Frontal cortex (tissue), 4 donors: ENCODE data around the gene HTR2B. TPM values are rescaled to one million over a fixed set of nuclear protein-coding genes. Genes with fewer than 3 reads are reported as not detected.
A peak's percentile ranks its signal among the peaks of the same experiment; 100 is the strongest.
"Not testable (repeated sequence)": the region's sequence is repeated elsewhere in the genome, so short reads cannot be mapped to it uniquely, and the experiment has no call there.

Source experiments
- DNase-seq, 2 donors: peaks; one replicate each; pipeline ENCODE4 v3.0.0; 2012; ENCODE audit warnings: low spot score in 2 of 2
- FAIRE-seq: peaks from 2 replicates; lab custom pipeline; 2012; peaks lifted over from hg19 to GRCh38; lab: Jason Lieb, UNC
- total RNA-seq: library from RNA; depleted of rRNA; stranded (reverse); fragments of >200 nt; gene quantifications from one replicate; pipeline ENCODE4 v1.2.3, GENCODE V29; 2014
- donor health status: control.
- donor health status: control.
- donor health status: control.

The HTR2B gene
- 0.41 TPM for total RNA-seq

GRCh38 chr2:231124838-231125568, at the start of gene HTR2B:
TSS of gene HTR2B (minus strand) at chr2:231125042. CDS start at chr2:231123764, 1,278 bp downstream.
- FAIRE-seq (no peak), DNase-seq (peak in 1 of 2 donors; percentile 5)

- DNase-seq (no peak), FAIRE-seq (no peak)
These were observed 49.4 kb upstream of the HTR2B start for GRCh38 chr2:231174211-231174651.

DNA sequence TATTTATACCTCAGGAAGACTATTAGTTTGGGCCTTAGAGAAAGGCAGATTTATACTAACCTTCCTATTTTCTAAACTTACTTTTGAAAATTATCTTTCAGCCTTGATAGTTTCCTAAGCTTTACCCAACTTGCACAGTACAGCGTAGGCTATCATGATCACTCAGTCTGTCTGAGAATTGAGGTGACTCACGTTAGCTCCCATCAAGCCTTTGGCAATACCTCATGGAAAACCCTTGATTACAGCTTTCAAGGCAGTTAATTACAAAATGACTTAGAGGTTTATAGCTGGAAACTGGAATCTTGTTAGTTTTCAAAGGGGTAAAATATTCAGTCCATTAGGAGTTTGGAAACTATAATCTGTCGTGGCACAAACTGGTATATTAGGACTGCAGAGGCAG, 47.2 kb upstream of the HTR2B start:
- FAIRE-seq (no peak), DNase-seq (no peak)

DNA sequence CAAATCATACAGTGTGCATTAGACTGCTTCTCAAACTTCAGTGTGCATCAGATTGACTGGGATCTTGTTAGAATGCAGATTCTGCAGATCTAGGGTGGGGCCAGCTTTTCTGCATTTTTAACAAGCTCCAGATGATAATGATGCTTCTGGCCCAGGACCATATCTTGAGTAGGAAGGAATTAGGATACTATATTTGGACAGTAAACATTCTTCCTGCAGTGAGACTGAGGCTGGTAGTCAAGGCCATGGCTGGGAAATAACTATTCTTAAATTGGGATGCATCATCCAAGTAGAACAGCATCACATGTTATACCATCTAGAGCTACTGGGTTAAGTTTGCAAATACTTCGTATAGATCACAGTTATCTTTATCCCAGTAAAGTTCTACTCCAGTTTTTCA, 45.2 kb upstream of the HTR2B start:
- DNase-seq (no peak), FAIRE-seq (no peak)

GRCh38 chr2:231169488-231169887, 44.6 kb upstream of the HTR2B start:
- no peak for DNase-seq

GRCh38 chr2:231168460-231169139, 43.8 kb upstream of the HTR2B start:
- DNase-seq = no peak
- no peak for FAIRE-seq

More at GRCh38 chr2:231169488-231169887, 44.6 kb upstream of the HTR2B start:
- no peak for FAIRE-seq

DNA sequence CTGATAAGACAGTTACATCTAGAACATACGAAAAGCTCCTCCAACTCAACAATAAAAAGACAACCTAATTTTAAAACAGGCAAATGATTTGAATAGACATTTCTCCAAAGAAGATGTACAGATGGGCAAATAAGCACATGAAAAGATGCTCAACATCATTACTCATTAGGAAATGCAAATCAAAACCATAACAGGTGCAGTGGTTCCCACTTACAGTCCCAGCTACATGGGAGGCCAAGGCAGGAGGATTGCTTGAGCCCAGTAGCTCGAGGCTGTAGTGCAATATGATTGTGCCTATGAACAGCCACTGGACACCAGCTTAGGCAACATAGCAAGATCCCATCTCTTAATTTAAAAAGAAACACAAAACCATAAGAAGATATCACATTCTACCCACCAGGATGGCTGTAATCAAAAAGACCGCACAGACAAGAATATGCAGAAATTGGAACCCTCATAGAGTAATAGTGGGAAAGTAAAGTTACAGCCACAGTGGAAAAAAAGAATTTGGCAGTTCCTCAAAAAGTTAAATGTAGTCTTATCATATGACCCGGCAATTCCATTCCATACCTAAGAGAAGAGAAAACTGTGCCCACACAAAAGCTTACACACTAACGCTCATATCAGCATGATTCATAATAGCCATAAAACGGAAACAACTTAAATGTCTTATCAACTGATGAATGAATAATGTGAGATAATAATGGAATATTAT, 43.1 kb upstream of the HTR2B start:
- no peak for DNase-seq

GRCh38 chr2:231163414-231164095, 38.7 kb upstream of the HTR2B start:
- DNase-seq (no peak), FAIRE-seq (no peak)

More for the DNA sequence above, 43.1 kb upstream of the HTR2B start:
- FAIRE-seq = no peak

DNA sequence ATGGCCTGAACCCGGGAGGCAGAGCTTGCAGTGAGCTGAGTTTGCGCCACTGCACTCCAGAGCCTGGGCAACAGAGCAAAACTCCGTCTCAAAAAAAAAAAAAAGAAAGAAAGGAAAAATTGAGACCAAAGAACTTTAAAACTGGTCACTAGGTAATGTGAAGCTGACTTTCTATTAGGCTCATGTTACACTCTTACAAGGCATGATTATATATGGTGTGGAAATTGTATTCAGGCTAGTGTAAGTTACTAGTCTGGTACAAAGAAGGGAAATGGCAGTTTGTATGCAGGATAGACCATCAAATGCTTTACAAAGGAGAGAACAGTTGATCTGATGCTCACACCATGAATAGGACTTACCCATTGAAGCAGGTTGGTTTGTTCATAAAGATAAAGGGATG, 38.2 kb upstream of the HTR2B start:
- FAIRE-seq = no peak
- no peak for DNase-seq

DNA sequence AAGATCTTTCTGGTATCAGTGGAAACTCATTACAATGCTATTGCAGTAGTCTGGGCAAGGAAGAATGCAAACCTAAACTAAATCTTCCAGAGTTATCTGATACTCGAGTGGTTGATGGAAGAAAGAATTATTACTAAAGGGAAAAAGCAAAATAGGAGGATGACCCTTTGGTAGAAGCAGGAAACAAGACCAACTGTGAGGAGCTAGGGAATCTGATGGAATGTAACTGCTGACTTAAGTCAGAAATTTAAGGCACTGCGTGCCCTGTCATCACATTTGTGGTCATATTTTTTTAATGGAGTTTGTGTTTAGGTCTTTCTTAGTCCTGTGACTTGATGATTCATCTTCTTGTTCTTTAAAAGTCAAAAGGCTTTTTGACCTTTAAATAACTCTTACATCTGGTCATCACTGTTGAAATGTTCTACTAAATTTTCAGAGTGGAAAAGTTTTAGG, 37.1 kb upstream of the HTR2B start:
- no peak for FAIRE-seq
- DNase-seq = no peak

DNA sequence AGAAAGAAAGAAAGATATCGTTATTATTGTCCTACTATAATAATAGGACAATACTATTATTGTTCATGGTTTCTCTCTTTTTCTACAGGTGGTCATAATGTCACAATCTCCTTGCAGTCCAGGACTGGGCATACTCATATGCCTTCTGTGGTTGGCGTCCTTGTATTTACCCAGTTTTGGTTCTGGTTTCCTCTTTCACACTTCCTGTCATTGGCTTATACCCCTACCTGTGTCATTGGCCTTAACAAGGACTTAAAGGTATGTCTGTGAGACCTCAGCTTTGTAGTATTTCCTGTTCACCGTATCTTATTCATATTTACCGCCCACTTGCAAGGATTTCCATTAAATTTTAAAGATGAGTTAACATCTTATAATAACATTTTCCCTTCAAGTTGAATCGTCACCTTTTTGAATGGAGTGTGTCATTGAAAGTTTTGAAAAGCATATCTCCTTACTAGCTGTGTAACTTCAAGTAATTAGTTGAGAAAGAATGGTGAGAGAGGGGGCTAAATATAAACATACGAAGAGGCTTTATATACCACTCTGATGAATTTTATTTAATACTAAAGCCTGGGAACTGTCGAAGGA, 36.5 kb upstream of the HTR2B start:
- DNase-seq = no peak
- no peak for FAIRE-seq

- DNase-seq (no peak), FAIRE-seq (no peak)
These were observed 35.9 kb upstream of the HTR2B start for GRCh38 chr2:231160701-231161100.

DNA sequence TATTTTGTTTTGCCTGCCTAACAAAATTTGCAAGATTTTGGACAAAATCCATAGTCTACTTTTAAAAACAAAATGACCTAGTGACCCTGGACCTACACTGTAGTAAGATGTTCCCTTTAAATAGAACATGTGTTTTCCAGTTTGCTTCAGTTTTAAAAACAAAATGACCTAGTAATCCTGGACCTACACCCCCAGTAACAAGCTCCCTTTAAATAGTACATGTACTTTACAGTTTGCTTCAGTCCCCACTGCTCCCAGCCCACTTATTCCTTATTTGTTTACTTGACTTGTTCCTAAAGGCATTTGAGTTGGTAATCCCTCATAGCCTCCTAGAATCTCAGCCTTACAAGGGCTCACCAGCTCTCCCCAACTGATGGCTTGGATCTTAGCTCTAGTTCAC, 34.5 kb upstream of the HTR2B start:
- FAIRE-seq (no peak), DNase-seq (no peak)

- no peak for FAIRE-seq
- DNase-seq = no peak
These were observed 28.1 kb upstream of the HTR2B start for GRCh38 chr2:231152800-231153557.

DNA sequence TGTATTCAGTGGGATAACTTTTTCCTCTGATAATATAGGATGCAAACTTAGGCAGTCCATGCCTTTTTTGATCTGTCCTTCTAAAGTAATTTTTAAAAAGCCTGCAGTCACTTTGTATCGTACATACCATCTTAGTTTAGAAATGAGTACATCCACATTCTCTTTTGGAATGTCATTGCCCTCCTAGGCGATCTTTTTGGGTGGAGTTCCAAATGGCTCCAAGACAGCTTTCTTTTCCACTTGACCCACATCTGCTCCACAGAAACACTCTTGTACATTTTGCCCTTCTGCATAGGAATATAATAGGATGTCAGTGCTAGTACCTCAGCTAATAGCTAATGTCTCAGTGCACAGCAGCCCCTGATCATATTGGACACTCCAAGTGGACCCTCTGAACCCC, 21.8 kb upstream of the HTR2B start:
- DNase-seq = no peak
- no peak for FAIRE-seq

DNA sequence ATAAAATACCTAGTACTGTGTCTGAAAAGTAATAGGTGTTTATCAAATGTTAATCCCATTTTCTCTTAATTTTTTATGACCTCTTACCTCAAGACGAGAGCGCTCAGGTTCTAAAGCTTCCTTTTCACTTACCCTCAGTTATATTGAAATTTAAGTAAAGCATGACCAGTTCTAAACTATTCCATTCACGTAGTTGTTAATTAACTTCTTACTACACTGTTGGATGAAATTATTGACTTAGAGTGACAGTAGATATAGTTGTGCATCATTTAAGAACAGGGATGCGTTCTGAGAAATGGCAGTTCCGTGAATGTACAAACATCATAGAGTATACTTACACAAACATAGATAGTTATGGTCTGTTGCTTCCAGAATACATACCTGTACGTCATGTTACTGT, 20.1 kb upstream of the HTR2B start:
- DNase-seq (no peak), FAIRE-seq (no peak)

GRCh38 chr2:231140808-231141207, 16.0 kb upstream of the HTR2B start:
- not testable (repeated sequence) for DNase-seq, FAIRE-seq

DNA sequence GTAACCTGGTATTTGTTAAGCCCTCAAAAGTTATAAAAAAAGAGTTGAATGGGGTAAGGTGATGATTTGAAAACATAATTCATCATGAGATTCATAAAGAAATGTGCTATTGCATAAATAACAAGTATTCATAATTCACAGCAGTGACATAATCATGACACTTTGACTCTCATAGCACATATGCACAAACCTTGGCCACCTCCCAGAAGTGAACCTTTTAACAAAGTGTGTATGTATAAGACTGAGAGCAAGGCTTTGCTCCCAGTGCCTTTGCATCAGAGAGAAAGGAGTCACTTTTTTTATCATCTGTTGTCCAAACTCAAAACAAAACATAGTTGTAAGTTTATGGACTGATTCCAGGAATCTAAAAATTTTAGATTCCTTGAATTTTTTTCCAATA, 15.0 kb upstream of the HTR2B start:
- FAIRE-seq = no peak
- DNase-seq = no peak

DNA sequence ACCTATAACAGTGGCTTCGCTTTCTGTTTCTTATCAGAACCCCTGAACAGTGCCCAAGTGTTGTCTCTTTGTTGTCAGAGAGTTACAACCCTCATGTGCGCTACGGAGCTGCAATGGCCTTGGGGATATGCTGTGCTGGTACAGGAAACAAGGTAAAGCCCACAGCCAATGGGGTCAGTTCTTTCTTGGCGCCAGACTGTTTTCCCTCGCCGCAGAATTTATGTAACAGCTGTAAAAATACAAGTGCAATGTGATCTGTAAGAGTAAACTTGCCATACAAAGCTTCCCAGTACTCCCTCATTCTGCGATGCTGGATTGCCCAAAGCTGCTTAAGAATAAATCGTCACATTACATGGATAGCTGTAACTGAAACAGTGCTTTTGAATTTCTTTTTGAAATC, 13.9 kb upstream of the HTR2B start:
- DNase-seq (no peak), FAIRE-seq (no peak)
